ENCODE data around the gene UNG.

UNG gene

DNA sequence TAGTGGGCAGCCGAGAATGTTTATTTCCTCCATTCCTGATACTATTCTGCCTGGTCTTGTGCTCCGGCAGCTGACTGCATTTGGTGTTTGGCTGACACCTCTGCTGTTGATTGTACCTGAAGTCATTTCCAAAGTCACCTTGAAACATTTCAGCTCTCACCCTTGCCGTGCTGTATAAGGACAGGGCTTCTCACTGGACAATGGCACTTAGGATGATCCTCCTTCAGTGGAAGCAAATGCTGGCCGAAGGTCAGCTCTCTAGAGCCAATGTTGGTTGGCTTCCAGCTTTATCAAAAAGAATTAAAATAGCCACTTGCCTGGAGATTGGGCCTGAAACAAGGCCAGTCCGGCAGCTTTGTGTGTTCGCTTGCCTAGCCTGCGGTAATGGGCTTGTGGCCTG, 63.0 kb downstream of the UNG start:
- DNase-seq = no peak
